Stimulated activated CD4-positive, alpha-beta T cell treated with anti-CD3 and anti-CD28 coated beads, Interleukin-2, amount 100 ng/mL, for 48 hours (primary cell): Measurements from ENCODE around the gene RPL27A.

Source experiments
- DNase-seq, 2 donors: peaks; one replicate each; pipeline ENCODE4 v3.0.0-alpha.2; 2020

Gene RPL27A

GRCh38 chr11:8676458-8676857 lies 6.1 kb upstream of the RPL27A start:
- DNase-seq, result no peak

- DNase-seq, result no peak
These were observed 3.6 kb upstream of the RPL27A start for GRCh38 chr11:8679006-8679405.

GRCh38 chr11:8681837-8682302 lies 722 bp upstream of the RPL27A start:
- no peak for DNase-seq

- no peak for DNase-seq
These were observed 669 bp downstream of the RPL27A start for GRCh38 chr11:8683115-8683807.

- DNase-seq, result no peak
These were observed 2.2 kb downstream of the RPL27A start for GRCh38 chr11:8684600-8685290.

GRCh38 chr11:8685306-8685705 lies 2.7 kb downstream of the RPL27A start:
- DNase-seq, result no peak

- DNase-seq, result no peak
These were observed 3.2 kb downstream of the RPL27A start for GRCh38 chr11:8685820-8686219.

GRCh38 chr11:8686325-8686724 lies 3.7 kb downstream of the RPL27A start:
- DNase-seq, result no peak

GRCh38 chr11:8688414-8689362 lies 6.1 kb downstream of the RPL27A start:
- DNase-seq, result peak; percentile 85 to 86

GRCh38 chr11:8689726-8690255 lies 7.2 kb downstream of the RPL27A start:
- no peak for DNase-seq

- no peak for DNase-seq
These were observed 8.1 kb downstream of the RPL27A start for GRCh38 chr11:8690374-8691342.

GRCh38 chr11:8691601-8692000 lies 9.0 kb downstream of the RPL27A start:
- DNase-seq, result no peak

- DNase-seq, result no peak
These were observed 9.8 kb downstream of the RPL27A start for GRCh38 chr11:8692417-8692816.

- DNase-seq, result no peak
These were observed 10.5 kb downstream of the RPL27A start for GRCh38 chr11:8693010-8693551.

GRCh38 chr11:8693555-8693954 lies 11.0 kb downstream of the RPL27A start:
- DNase-seq, result no peak

- no peak for DNase-seq
These were observed 11.5 kb downstream of the RPL27A start for GRCh38 chr11:8694137-8694536.

- no peak for DNase-seq
These were observed 14.5 kb downstream of the RPL27A start for GRCh38 chr11:8697054-8697453.

GRCh38 chr11:8698379-8698851 lies 15.8 kb downstream of the RPL27A start:
- no peak for DNase-seq

GRCh38 chr11:8698917-8699441 lies 16.4 kb downstream of the RPL27A start:
- DNase-seq, result no peak

GRCh38 chr11:8699903-8700302 lies 17.3 kb downstream of the RPL27A start:
- no peak for DNase-seq
